ENCODE measurements around the gene SORL1.
"Not testable (repeated sequence)": the region's sequence is repeated elsewhere in the genome, so short reads cannot be mapped to it uniquely, and the experiment has no call there.

The SORL1 gene

GRCh38 chr11:121563900-121564822 is 112.0 kb downstream of the SORL1 start:
- Histone ChIP-seq H3K27ac (ENCODE audit: low read depth, low read length) (no peak overlapping the region), H3K4me3 (ENCODE audit: low read length) (no peak overlapping the region), H3K27me3 (ENCODE audit: control insufficient read depth, insufficient read depth, low read length) (no peaks in the 10 kb centered on the region), H3K36me3 (ENCODE audit: control insufficient read depth, insufficient read depth, low read length) (peaks cover 7% of the 10 kb centered on the region), H3K4me1 (ENCODE audit: control insufficient read depth, insufficient read depth, low read length) (no peaks in the 10 kb centered on the region), H3K9ac (ENCODE audit: low read length) (no peak overlapping the region)

GRCh38 chr11:121564948-121565684 is 113.0 kb downstream of the SORL1 start:
- Histone ChIP-seq H3K9ac (ENCODE audit: low read length) (no peak overlapping the region), H3K27ac (ENCODE audit: low read depth, low read length) (no peak overlapping the region), H3K36me3 (ENCODE audit: control insufficient read depth, insufficient read depth, low read length) (peaks cover 7% of the 10 kb centered on the region), H3K27me3 (ENCODE audit: control insufficient read depth, insufficient read depth, low read length) (no peaks in the 10 kb centered on the region), H3K4me1 (ENCODE audit: control insufficient read depth, insufficient read depth, low read length) (no peaks in the 10 kb centered on the region), H3K4me3 (ENCODE audit: low read length) (no peak overlapping the region)

- H3K4me1 ChIP-seq (ENCODE audit: control insufficient read depth, insufficient read depth, low read length), result no peaks in the 10 kb centered on the region
- H3K27ac ChIP-seq (ENCODE audit: low read depth, low read length), result no peak overlapping the region
- no peak overlapping the region for H3K4me3 ChIP-seq (ENCODE audit: low read length)
- no peak overlapping the region for H3K9ac ChIP-seq (ENCODE audit: low read length)
- no peaks in the 10 kb centered on the region for H3K27me3 ChIP-seq (ENCODE audit: control insufficient read depth, insufficient read depth, low read length)
- H3K36me3 ChIP-seq (ENCODE audit: control insufficient read depth, insufficient read depth, low read length), result peaks cover 12% of the 10 kb centered on the region
These were observed 114.4 kb downstream of the SORL1 start for GRCh38 chr11:121566279-121567168.

GRCh38 chr11:121567995-121568394 is 115.9 kb downstream of the SORL1 start:
- Histone ChIP-seq H3K4me1 (ENCODE audit: control insufficient read depth, insufficient read depth, low read length) (no peaks in the 10 kb centered on the region), H3K27me3 (ENCODE audit: control insufficient read depth, insufficient read depth, low read length) (no peaks in the 10 kb centered on the region), H3K4me3 (ENCODE audit: low read length) (no peak overlapping the region), H3K9ac (ENCODE audit: low read length) (no peak overlapping the region), H3K36me3 (ENCODE audit: control insufficient read depth, insufficient read depth, low read length) (peaks cover 15% of the 10 kb centered on the region), H3K27ac (ENCODE audit: low read depth, low read length) (no peak overlapping the region)

GRCh38 chr11:121569332-121570299 is 117.5 kb downstream of the SORL1 start:
- H3K4me3 ChIP-seq (ENCODE audit: low read length); H3K27ac ChIP-seq (ENCODE audit: low read depth, low read length): not testable (repeated sequence)
- peaks cover 15% of the 10 kb centered on the region for H3K36me3 ChIP-seq (ENCODE audit: control insufficient read depth, insufficient read depth, low read length)

GRCh38 chr11:121570453-121570852 is 118.3 kb downstream of the SORL1 start:
- H3K27me3 ChIP-seq (ENCODE audit: control insufficient read depth, insufficient read depth, low read length), result no peaks in the 10 kb centered on the region
- no peak overlapping the region for H3K9ac ChIP-seq (ENCODE audit: low read length)
- peaks cover 18% of the 10 kb centered on the region for H3K36me3 ChIP-seq (ENCODE audit: control insufficient read depth, insufficient read depth, low read length)
- no peak overlapping the region for H3K27ac ChIP-seq (ENCODE audit: low read depth, low read length)
- H3K4me1 ChIP-seq (ENCODE audit: control insufficient read depth, insufficient read depth, low read length), result no peaks in the 10 kb centered on the region
- H3K4me3 ChIP-seq (ENCODE audit: low read length), result no peak overlapping the region

More at GRCh38 chr11:121569332-121570299, 117.5 kb downstream of the SORL1 start:
- H3K4me1 ChIP-seq (ENCODE audit: control insufficient read depth, insufficient read depth, low read length); H3K9ac ChIP-seq (ENCODE audit: low read length); H3K27me3 ChIP-seq (ENCODE audit: control insufficient read depth, insufficient read depth, low read length): not testable (repeated sequence)

- Histone ChIP-seq H3K27me3 (ENCODE audit: control insufficient read depth, insufficient read depth, low read length) (no peaks in the 10 kb centered on the region), H3K4me1 (ENCODE audit: control insufficient read depth, insufficient read depth, low read length) (no peaks in the 10 kb centered on the region), H3K36me3 (ENCODE audit: control insufficient read depth, insufficient read depth, low read length) (peaks cover 17% of the 10 kb centered on the region), H3K27ac (ENCODE audit: low read depth, low read length) (no peak overlapping the region), H3K9ac (ENCODE audit: low read length) (no peak overlapping the region), H3K4me3 (ENCODE audit: low read length) (no peak overlapping the region)
These were observed 119.4 kb downstream of the SORL1 start for GRCh38 chr11:121571506-121571905.

- Histone ChIP-seq H3K9ac (ENCODE audit: low read length) (no peak overlapping the region), H3K27ac (ENCODE audit: low read depth, low read length) (no peak overlapping the region), H3K4me3 (ENCODE audit: low read length) (no peak overlapping the region), H3K36me3 (ENCODE audit: control insufficient read depth, insufficient read depth, low read length) (peaks cover 15% of the 10 kb centered on the region), H3K27me3 (ENCODE audit: control insufficient read depth, insufficient read depth, low read length) (no peaks in the 10 kb centered on the region), H3K4me1 (ENCODE audit: control insufficient read depth, insufficient read depth, low read length) (no peaks in the 10 kb centered on the region)
These were observed 120.5 kb downstream of the SORL1 start for GRCh38 chr11:121572571-121573059.

- Histone ChIP-seq H3K27ac (ENCODE audit: low read depth, low read length) (no peak overlapping the region), H3K4me1 (ENCODE audit: control insufficient read depth, insufficient read depth, low read length) (no peaks in the 10 kb centered on the region), H3K9ac (ENCODE audit: low read length) (no peak overlapping the region), H3K36me3 (ENCODE audit: control insufficient read depth, insufficient read depth, low read length) (peaks cover 15% of the 10 kb centered on the region), H3K27me3 (ENCODE audit: control insufficient read depth, insufficient read depth, low read length) (no peaks in the 10 kb centered on the region), H3K4me3 (ENCODE audit: low read length) (no peak overlapping the region)
These were observed 122.7 kb downstream of the SORL1 start for GRCh38 chr11:121574801-121575200.

- H3K36me3 ChIP-seq (ENCODE audit: control insufficient read depth, insufficient read depth, low read length), result peaks cover 15% of the 10 kb centered on the region
These were observed 123.3 kb downstream of the SORL1 start for GRCh38 chr11:121575250-121575962.

GRCh38 chr11:121575963-121576290 is 123.8 kb downstream of the SORL1 start:
- no peak overlapping the region for H3K9ac ChIP-seq (ENCODE audit: low read length)
- no peaks in the 10 kb centered on the region for H3K27me3 ChIP-seq (ENCODE audit: control insufficient read depth, insufficient read depth, low read length)
- no peaks in the 10 kb centered on the region for H3K4me1 ChIP-seq (ENCODE audit: control insufficient read depth, insufficient read depth, low read length)
- H3K36me3 ChIP-seq (ENCODE audit: control insufficient read depth, insufficient read depth, low read length), result peaks cover 15% of the 10 kb centered on the region
- no peak overlapping the region for H3K4me3 ChIP-seq (ENCODE audit: low read length)
- H3K27ac ChIP-seq (ENCODE audit: low read depth, low read length), result no peak overlapping the region

More at GRCh38 chr11:121575250-121575962, 123.3 kb downstream of the SORL1 start:
- H3K27ac ChIP-seq (ENCODE audit: low read depth, low read length), result no peak overlapping the region
- no peak overlapping the region for H3K4me3 ChIP-seq (ENCODE audit: low read length)
- no peaks in the 10 kb centered on the region for H3K4me1 ChIP-seq (ENCODE audit: control insufficient read depth, insufficient read depth, low read length)
- no peaks in the 10 kb centered on the region for H3K27me3 ChIP-seq (ENCODE audit: control insufficient read depth, insufficient read depth, low read length)
- no peak overlapping the region for H3K9ac ChIP-seq (ENCODE audit: low read length)
